ENCODE data around the gene PRX.

Gene PRX

GRCh38 chr19:40453151-40453735 lies 40.1 kb upstream of the PRX start:
- H3K4me3 ChIP-seq (replicated peaks; ENCODE audit: low read depth, low read length), result no peak overlapping the region
- DNase-seq (ENCODE audit: extremely low read depth, low read depth), result no peak
- no peak for TF ChIP-seq CTCF (IDR thresholded peaks at IDR 0.05; ENCODE audit: low read depth, low read length, missing control alignments)

GRCh38 chr19:40452016-40452415 lies 38.8 kb upstream of the PRX start:
- no peak for TF ChIP-seq CTCF (IDR thresholded peaks at IDR 0.05; ENCODE audit: low read depth, low read length, missing control alignments)
- DNase-seq (ENCODE audit: extremely low read depth, low read depth), result no peak
- no peak overlapping the region for H3K4me3 ChIP-seq (replicated peaks; ENCODE audit: low read depth, low read length)

GRCh38 chr19:40450664-40451063 lies 37.5 kb upstream of the PRX start:
- no peak overlapping the region for H3K4me3 ChIP-seq (replicated peaks; ENCODE audit: low read depth, low read length)
- no peak for TF ChIP-seq CTCF (IDR thresholded peaks at IDR 0.05; ENCODE audit: low read depth, low read length, missing control alignments)
- DNase-seq (ENCODE audit: extremely low read depth, low read depth), result no peak

- no peak overlapping the region for H3K4me3 ChIP-seq (replicated peaks; ENCODE audit: low read depth, low read length)
- DNase-seq (ENCODE audit: extremely low read depth, low read depth), result no peak
- TF ChIP-seq CTCF (IDR thresholded peaks at IDR 0.05; ENCODE audit: low read depth, low read length, missing control alignments), result no peak
These were observed 36.3 kb upstream of the PRX start for GRCh38 chr19:40449506-40449905.

- H3K4me3 ChIP-seq (replicated peaks; ENCODE audit: low read depth, low read length), result no peak overlapping the region
- DNase-seq (ENCODE audit: extremely low read depth, low read depth), result no peak
- TF ChIP-seq CTCF (IDR thresholded peaks at IDR 0.05; ENCODE audit: low read depth, low read length, missing control alignments), result no peak
These were observed 33.1 kb upstream of the PRX start for GRCh38 chr19:40446263-40446784.

GRCh38 chr19:40445780-40446262 lies 32.6 kb upstream of the PRX start:
- no peak for TF ChIP-seq CTCF (IDR thresholded peaks at IDR 0.05; ENCODE audit: low read depth, low read length, missing control alignments)
- no peak for DNase-seq (ENCODE audit: extremely low read depth, low read depth)

More at GRCh38 chr19:40445780-40446262, 32.6 kb upstream of the PRX start:
- no peak overlapping the region for H3K4me3 ChIP-seq (replicated peaks; ENCODE audit: low read depth, low read length)

Data from HFF-Myc (cell line).